ENCODE data around the gene SNX9. TPM values are rescaled to one million over a fixed set of nuclear protein-coding genes. Genes with fewer than 3 reads are reported as not detected.

Gene SNX9
- total RNA-seq, 1 experiment from 2014 or later = 27.4 TPM

DNA sequence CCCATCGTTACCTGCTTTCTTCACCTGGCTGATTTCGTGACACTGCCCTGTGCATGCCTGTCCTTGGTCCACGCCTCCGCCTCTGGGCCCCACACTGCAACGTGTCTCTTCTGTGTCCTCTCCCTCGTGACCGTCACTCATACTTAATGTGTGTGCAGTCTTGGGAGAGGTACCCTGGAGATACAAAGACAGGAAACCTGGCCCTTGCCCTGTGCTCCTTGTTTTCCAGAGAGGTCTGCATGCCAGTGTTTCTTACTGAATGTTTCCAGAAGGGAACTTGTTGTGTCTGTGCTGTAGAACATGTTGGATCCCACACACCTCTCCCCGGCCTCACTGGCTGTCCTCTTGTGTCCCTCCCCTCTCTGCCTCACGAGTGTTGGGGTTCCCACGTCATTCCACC is 45.8 kb downstream of the SNX9 start:
- peaks cover 1% of the 10 kb centered on the region for H3K36me3 ChIP-seq (ENCODE audit: control insufficient read depth, insufficient read depth, low read length)
- no peak overlapping the region for H3K4me3 ChIP-seq (ENCODE audit: low read depth, low read length)
- no peak for DNase-seq
- H3K27me3 ChIP-seq (replicated peaks; ENCODE audit: control insufficient read depth, insufficient read depth, low read length) = no peaks in the 10 kb centered on the region
- Mint-ChIP-seq H3K27me3 (ENCODE audit: insufficient read depth, unreplicated experiment) (no peaks in the 10 kb centered on the region), H3K36me3 (ENCODE audit: insufficient read depth, unreplicated experiment) (peaks cover 3% of the 10 kb centered on the region), H3K4me3 (ENCODE audit: unreplicated experiment) (no peak overlapping the region), H3K27ac (ENCODE audit: unreplicated experiment) (no peak overlapping the region), H3K4me1 (ENCODE audit: low read depth, unreplicated experiment) (no peaks in the 10 kb centered on the region), H3K9me3 (ENCODE audit: unreplicated experiment) (no peaks in the 10 kb centered on the region)
- no peaks in the 10 kb centered on the region for H3K4me1 ChIP-seq
- ChIA-PET POLR2A (no interaction called here), CTCF (no interaction called here)
- TF ChIP-seq, protein P1, sequence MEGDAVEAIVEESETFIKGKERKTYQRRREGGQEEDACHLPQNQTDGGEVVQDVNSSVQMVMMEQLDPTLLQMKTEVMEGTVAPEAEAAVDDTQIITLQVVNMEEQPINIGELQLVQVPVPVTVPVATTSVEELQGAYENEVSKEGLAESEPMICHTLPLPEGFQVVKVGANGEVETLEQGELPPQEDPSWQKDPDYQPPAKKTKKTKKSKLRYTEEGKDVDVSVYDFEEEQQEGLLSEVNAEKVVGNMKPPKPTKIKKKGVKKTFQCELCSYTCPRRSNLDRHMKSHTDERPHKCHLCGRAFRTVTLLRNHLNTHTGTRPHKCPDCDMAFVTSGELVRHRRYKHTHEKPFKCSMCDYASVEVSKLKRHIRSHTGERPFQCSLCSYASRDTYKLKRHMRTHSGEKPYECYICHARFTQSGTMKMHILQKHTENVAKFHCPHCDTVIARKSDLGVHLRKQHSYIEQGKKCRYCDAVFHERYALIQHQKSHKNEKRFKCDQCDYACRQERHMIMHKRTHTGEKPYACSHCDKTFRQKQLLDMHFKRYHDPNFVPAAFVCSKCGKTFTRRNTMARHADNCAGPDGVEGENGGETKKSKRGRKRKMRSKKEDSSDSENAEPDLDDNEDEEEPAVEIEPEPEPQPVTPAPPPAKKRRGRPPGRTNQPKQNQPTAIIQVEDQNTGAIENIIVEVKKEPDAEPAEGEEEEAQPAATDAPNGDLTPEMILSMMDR (IDR thresholded peaks at IDR 0.05; ENCODE audit: insufficient read depth in 1 of 2, low read depth in 1 of 2, low read length in 1 of 2, severe bottlenecking in 1 of 2, unreplicated experiment in 1 of 2) = no peak
- no peaks in the 10 kb centered on the region for H3K9me3 ChIP-seq
- BruUV-seq (replicated peaks) = no TSS peak
- intact Hi-C loops (cut with micrococcal nuclease; ENCODE audit: unreplicated experiment) = no loop called here

DNA sequence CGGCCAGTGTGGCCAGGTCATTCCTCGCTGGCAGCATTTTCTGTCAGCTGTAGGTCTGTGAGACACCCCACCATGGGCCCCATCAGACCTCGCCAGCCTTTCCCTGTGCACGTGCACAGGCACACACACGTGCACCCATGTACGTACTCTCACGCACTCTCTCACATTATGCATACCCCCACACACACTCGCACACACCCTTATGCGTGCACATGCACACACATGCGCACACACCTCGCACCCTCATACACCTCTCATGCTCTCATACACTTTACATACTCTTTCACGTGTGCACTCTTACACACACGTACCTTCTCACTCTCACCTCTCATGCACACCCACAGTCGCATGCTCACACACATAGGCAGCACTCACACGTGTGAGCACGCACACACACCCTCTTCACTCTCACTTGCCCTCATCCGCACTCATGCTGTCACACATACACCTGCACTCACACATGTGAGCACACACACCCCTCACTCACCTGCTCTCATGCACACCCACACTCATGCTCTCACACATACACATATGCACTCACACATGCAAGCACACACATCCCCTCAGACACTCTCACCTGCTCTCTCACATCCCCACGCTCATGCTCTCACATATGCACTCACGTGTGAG is 46.7 kb downstream of the SNX9 start:
- ChIA-PET POLR2A (no interaction called here), CTCF (no interaction called here)
- Mint-ChIP-seq H3K4me1 (ENCODE audit: low read depth, unreplicated experiment) (no peaks in the 10 kb centered on the region), H3K27me3 (ENCODE audit: insufficient read depth, unreplicated experiment) (no peaks in the 10 kb centered on the region), H3K27ac (ENCODE audit: unreplicated experiment) (no peak overlapping the region), H3K9me3 (ENCODE audit: unreplicated experiment) (no peaks in the 10 kb centered on the region), H3K36me3 (ENCODE audit: insufficient read depth, unreplicated experiment) (peaks cover 6% of the 10 kb centered on the region), H3K4me3 (ENCODE audit: unreplicated experiment) (no peak overlapping the region)
- TF ChIP-seq, protein P1 (IDR thresholded peaks at IDR 0.05; ENCODE audit: insufficient read depth in 1 of 2, low read depth in 1 of 2, low read length in 1 of 2, severe bottlenecking in 1 of 2, unreplicated experiment in 1 of 2) = no peak
- intact Hi-C loops (cut with micrococcal nuclease; ENCODE audit: unreplicated experiment) = no loop called here
- Histone ChIP-seq H3K9me3 (no peaks in the 10 kb centered on the region), H3K4me1 (no peaks in the 10 kb centered on the region), H3K4me3 (ENCODE audit: low read depth, low read length) (no peak overlapping the region), H3K27me3 (replicated peaks; ENCODE audit: control insufficient read depth, insufficient read depth, low read length) (no peaks in the 10 kb centered on the region), H3K36me3 (ENCODE audit: control insufficient read depth, insufficient read depth, low read length) (peaks cover 1% of the 10 kb centered on the region)
- no TSS peak for BruUV-seq (replicated peaks)
- DNase-seq = no peak

DNA sequence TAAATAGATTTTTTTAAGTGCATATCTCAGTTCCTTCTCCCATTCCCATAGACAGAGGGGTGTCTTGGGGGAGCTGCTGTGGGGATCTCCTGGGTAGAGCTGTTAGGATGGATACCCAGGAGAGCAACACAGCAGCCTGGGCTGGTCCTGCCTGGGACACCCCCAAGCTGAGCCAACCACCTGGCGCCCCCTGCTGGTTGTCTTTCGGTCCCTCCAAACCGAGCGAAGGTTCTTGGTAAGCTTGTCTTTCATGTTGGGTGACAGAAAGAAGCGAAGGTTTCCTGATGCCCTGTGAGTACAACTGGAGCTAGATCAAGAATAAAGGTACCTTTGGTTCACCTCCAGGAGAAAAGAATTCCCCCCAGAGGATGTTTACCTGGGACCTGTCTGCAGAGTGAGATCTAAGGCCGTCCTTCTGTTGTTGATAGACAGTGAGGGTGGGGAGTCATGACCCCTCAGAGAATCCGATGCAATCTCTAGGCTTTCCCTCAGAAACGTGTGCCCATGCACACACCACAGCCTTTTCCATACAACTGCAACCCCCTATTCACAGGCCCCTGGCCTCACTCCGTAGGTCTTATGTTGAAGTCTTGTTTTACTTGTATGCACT is 50.8 kb downstream of the SNX9 start:
- H3K4me1 ChIP-seq = no peaks in the 10 kb centered on the region
- H3K36me3 Mint-ChIP-seq (ENCODE audit: insufficient read depth, unreplicated experiment) = peaks cover 28% of the 10 kb centered on the region
- H3K4me3 Mint-ChIP-seq (ENCODE audit: unreplicated experiment) = no peak overlapping the region
- peak; percentile 71 to 83 for DNase-seq
- peaks cover 2% of the 10 kb centered on the region; the same call in 1 of the 2 replicates for H3K36me3 ChIP-seq (ENCODE audit: control insufficient read depth, insufficient read depth, low read length)
- H3K27ac Mint-ChIP-seq (ENCODE audit: unreplicated experiment) = no peak overlapping the region
- H3K27me3 Mint-ChIP-seq (ENCODE audit: insufficient read depth, unreplicated experiment) = no peaks in the 10 kb centered on the region
- no peaks in the 10 kb centered on the region for H3K4me1 Mint-ChIP-seq (ENCODE audit: low read depth, unreplicated experiment)
- no peaks in the 10 kb centered on the region for H3K9me3 ChIP-seq
- BruUV-seq (replicated peaks) = no TSS peak
- intact Hi-C loops (cut with micrococcal nuclease; ENCODE audit: unreplicated experiment) = loop anchor here (1.0 to 2.0 kb wide), 3 partner anchors 49 to 160 kb away; no protein-coding TSS in a partner anchor
- H3K9me3 Mint-ChIP-seq (ENCODE audit: unreplicated experiment) = no peaks in the 10 kb centered on the region
- TF ChIP-seq, protein P1 (IDR thresholded peaks at IDR 0.05; ENCODE audit: insufficient read depth in 1 of 2, low read depth in 1 of 2, low read length in 1 of 2, severe bottlenecking in 1 of 2, unreplicated experiment in 1 of 2) = peak; percentile 79 to 85
- ChIA-PET CTCF (interaction anchor here (0.7 to 1.4 kb wide), 6 partner anchors 11 to 198 kb away, joined by 3 to 8 read pairs (median 4); no protein-coding TSS in a partner anchor), POLR2A (no interaction called here)
- H3K27me3 ChIP-seq (replicated peaks; ENCODE audit: control insufficient read depth, insufficient read depth, low read length) = no peaks in the 10 kb centered on the region
- no peak overlapping the region for H3K4me3 ChIP-seq (ENCODE audit: low read depth, low read length)

Data from Caco-2 (cell line).